Neutrophil (primary cell): Measurements from ENCODE around the gene DBN1.

ENCODE experiments used
- H3K27ac ChIP-seq: fragments of 200-600 bp; sonication (generic); 2 replicates; pipeline ENCODE4 v1.5.1; 2016; ENCODE audit warnings: mild to moderate bottlenecking, moderate library complexity
- H3K27me3 ChIP-seq: fragments of 200-600 bp; sonication (generic); 2 replicates; pipeline ENCODE4 v1.6.0; 2016; ENCODE audit warnings: mild to moderate bottlenecking
- H3K36me3 ChIP-seq: fragments of 200-600 bp; sonication (generic); 2 replicates; pipeline ENCODE4 v1.5.1; 2017
- H3K4me1 ChIP-seq, 2 experiments: fragments of 200-600 bp in 1 of 2; sonication (generic) in 1 of 2; 1 replicate in 1 of 2; 2 replicates in 1 of 2; pipeline versions ENCODE4 v1.5.1 to v1.6.1; 2013 to 2016; ENCODE audit warnings: low read depth in 1 of 2, low read length in 1 of 2, mild to moderate bottlenecking in 1 of 2, moderate library complexity in 1 of 2; ENCODE audit not compliant: control insufficient read depth in 1 of 2, insufficient read depth in 1 of 2
- H3K4me3 ChIP-seq, 2 experiments: fragments of 200-600 bp in 1 of 2; sonication (generic) in 1 of 2; 1 replicate in 1 of 2; 2 replicates in 1 of 2; pipeline ENCODE4 v1.5.1; 2013 to 2016; ENCODE audit warnings: low read depth in 1 of 2, low read length in 1 of 2, mild to moderate bottlenecking in 1 of 2, moderate library complexity in 1 of 2
- H3K9me3 ChIP-seq: fragments of 200-600 bp; sonication (generic); 2 replicates; pipeline ENCODE4 v1.5.1; 2016
- CTCF ChIP-seq: fragments of 200-600 bp; sonication (generic); IDR thresholded peaks from 2 replicates; pipeline ENCODE4 v1.5.1; 2016; ENCODE audit warnings: antibody characterized with exemption

DBN1 gene

GRCh38 chr5:177459357-177459756 lies 14.1 kb downstream of the DBN1 start:
- Histone ChIP-seq H3K4me1 (peaks cover 66 to 74% of the 10 kb centered on the region in 2 experiments), H3K27ac (no peak overlapping the region), H3K27me3 (no peaks in the 10 kb centered on the region), H3K9me3 (no peaks in the 10 kb centered on the region), H3K4me3 (no peak overlapping the region), H3K36me3 (peaks cover 37% of the 10 kb centered on the region)
- TF ChIP-seq CTCF, result no peak

- Histone ChIP-seq H3K27ac (no peak overlapping the region), H3K27me3 (no peaks in the 10 kb centered on the region), H3K36me3 (peaks cover 37% of the 10 kb centered on the region), H3K9me3 (no peaks in the 10 kb centered on the region), H3K4me1 (peaks cover 70 to 78% of the 10 kb centered on the region in 2 experiments), H3K4me3 (no peak overlapping the region)
- no peak for TF ChIP-seq CTCF
Measured at GRCh38 chr5:177458912-177459350, 14.5 kb downstream of the DBN1 start.

GRCh38 chr5:177457852-177458681 lies 15.4 kb downstream of the DBN1 start:
- no peak for TF ChIP-seq CTCF
- no peaks in the 10 kb centered on the region for H3K27me3 ChIP-seq
- H3K9me3 ChIP-seq, result no peaks in the 10 kb centered on the region
- no peak overlapping the region for H3K4me3 ChIP-seq
- peaks cover 70 to 79% of the 10 kb centered on the region in 2 experiments for H3K4me1 ChIP-seq
- H3K27ac ChIP-seq, result peak overlapping the region; percentile 97
- H3K36me3 ChIP-seq, result peaks cover 37% of the 10 kb centered on the region

GRCh38 chr5:177456976-177457851 lies 16.2 kb downstream of the DBN1 start:
- Histone ChIP-seq H3K27me3 (no peaks in the 10 kb centered on the region), H3K36me3 (peaks cover 37% of the 10 kb centered on the region), H3K9me3 (no peaks in the 10 kb centered on the region), H3K4me3 (peak overlapping the region in 1 of 2 experiments; percentile 82), H3K4me1 (peaks cover 61 to 74% of the 10 kb centered on the region in 2 experiments), H3K27ac (peak overlapping the region; percentile 97)
- peak; percentile 86 for TF ChIP-seq CTCF

- Histone ChIP-seq H3K9me3 (no peaks in the 10 kb centered on the region), H3K4me1 (peaks cover 55 to 67% of the 10 kb centered on the region in 2 experiments), H3K36me3 (peaks cover 37% of the 10 kb centered on the region), H3K27me3 (no peaks in the 10 kb centered on the region), H3K27ac (peak overlapping the region; percentile 97), H3K4me3 (peak overlapping the region; percentile 81 to 82)
- TF ChIP-seq CTCF, result no peak
Measured at GRCh38 chr5:177456591-177456964, 16.9 kb downstream of the DBN1 start.
